LoVo (cell line): ENCODE results near the gene OVAAL.

Source experiments
- DNase-seq: peaks from one replicate; pipeline ENCODE4 v3.0.0-alpha.2; 2016; ENCODE audit warnings: low spot score

Gene OVAAL

DNA sequence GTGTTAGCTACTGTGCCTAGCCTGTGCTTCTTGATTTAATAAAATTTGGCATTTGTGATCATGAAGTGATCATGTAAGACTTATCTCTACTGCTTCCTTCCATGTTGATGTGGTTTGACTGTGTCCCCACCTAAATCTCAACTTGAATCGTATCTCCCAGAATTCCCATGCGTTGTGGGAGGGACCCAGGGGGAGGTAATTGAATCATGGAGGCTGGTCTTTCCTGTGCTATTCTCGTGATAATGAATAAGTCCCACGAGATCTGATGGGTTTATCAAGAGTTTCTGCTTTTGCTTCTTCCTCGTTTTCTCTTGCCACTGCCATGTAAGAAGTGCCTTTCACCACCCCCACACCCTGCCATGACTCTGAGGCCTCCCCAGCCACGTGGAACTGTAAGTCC is at the start of gene OVAAL:
Gene OVAAL, plus strand, starts transcription at position 301 of the 400 bp plus-strand sequence.
- DNase-seq, result no peak

DNA sequence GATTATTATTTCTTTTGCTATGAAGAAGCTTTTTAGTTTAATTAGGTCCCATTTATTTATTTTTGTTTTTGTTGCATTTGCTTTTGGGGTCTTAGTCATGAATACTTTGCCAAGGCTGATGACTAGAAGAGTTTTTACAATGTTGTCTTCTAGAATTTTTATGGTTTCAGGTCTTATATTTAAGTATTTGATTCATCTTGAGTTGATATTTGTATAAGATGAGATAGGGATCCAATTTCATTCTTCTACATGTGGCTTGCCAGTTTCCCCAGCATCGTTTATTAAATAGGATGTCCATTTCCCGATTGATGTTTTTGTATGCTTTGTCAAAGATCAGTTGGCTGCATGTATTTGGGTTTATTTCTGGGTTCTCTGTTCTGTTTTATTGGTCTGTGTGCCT is 47.9 kb upstream of the OVAAL start:
- DNase-seq, result no peak

DNA sequence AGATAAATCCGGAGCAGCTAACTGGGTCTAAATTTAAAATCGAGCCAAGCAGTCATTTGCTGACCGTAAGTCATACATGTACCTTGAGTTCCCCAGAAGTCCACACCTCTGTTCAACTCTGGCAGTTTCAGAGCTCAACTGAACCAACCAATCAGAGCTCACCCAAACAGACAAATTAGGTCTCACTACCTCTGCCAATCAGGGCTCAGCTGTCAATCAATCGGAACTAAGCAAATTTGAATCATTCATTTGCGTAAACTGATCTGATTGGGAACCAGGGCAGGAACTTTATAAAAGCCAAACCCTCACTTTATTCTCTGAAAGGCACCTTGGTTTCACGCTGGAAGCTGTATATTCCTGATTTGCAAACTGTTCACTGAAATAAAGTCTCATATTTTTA is 45.2 kb upstream of the OVAAL start:
- no peak for DNase-seq

DNA sequence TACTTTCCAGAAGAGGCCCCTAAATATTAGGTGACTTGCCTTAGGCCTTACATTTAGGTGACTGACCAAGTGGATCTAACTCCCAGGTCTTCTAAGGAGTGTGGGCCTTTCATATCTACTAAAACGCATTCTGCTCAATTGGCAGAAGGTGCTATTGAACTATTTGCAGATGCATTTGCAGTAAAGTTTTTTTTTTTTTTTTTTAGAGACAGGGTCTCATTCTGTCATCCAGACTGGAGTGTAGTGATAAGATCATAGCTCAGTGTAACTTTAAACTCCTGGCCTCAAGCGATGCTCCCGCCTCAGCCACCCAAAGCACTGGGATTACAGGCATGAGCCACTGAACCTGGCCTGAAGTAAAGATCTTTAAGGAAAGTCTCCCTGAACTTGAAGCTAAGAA is 43.4 kb upstream of the OVAAL start:
- no peak for DNase-seq

DNA sequence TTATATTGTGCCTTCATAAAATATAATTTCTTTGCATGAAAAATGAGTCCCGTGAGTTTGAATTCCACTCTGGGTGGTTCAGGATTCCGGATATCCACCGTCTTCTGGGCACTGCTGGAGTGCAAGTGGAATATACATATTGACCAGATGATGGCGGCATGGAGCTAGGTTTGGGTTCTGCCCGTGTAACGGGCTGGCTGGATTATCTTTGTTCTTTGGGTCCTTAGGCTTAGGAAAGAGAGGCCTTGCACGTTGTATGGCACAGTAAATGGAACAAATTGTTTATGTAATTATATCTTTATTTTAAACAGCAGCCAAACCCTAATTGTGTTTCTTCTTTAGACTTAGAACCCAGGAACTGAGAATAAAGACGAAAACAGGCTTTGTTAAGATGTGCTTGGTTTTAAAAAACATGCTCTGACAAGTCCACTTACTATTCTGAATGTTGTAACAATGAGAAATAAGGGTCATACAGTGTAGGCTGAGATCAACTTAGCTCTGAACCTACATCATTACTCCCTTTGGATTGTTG is 42.8 kb upstream of the OVAAL start:
- peak; percentile 83 for DNase-seq

DNA sequence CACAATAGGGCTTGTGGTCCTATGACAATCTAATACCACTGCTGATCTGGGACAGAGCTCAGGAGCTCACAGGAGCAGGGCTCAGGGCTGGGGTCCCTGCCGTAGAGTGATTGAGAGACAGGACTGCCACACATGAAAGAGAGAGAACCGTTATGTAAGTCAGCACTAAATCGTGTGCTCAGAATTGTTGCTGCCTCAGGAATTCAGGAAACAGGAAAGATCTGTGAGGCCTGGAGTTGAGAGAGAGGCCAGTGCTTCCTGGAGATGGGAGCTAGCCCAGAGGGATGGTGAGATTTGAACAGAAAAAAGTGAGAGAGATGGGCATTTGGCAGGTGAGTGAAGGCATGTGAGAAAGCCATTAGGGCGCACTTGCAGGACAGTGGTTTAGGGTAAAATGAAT is 38.9 kb upstream of the OVAAL start:
- no peak for DNase-seq

DNA sequence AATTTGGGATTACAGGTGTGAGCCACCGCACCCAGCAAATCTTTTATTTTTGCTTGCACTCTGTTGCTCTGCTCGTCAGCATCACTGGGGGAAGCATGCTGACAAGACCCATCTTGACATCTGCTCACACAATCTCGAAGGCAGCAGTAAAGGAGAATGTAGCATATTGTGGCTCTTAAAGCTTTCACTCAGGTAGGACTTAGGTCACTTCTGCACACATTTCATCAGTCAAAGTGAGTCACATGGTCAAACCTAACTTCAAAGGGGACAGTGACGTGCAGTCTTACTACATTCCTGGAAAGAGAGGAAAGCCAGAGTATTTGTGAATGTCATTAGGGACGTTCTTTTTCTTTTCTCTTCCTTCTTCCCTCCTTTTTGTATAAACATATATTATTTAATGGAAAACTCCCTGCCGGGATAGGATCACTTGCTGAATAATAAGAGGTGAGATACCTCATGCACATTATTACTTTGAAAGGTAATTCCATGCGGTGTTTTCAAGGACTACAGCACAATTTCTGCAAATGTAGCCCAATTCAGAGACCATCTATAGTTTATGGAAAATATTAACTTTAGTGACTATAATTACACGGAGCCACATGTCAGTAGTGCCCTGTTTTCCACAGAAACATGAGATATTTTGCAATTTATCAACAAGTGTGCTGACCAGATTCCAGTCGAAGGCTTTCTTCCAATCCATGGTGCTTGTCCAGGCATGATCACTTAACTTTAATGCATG is 37.1 kb upstream of the OVAAL start:
- DNase-seq, result peak; percentile 53

DNA sequence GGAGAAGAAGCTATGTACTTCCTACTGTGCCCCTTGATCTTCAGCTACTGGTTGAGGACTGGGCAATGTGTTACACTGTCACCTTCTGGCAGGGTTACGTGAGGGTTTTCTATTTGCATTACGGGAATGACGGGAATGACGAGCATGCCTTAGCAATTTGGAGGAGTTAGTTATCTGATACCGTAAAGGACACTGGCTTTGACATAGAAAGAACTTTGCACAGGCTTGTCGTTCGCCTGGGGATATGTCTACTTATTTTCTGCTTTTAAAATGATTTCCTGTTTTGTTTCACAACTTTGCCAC is 36.6 kb upstream of the OVAAL start:
- no peak for DNase-seq

DNA sequence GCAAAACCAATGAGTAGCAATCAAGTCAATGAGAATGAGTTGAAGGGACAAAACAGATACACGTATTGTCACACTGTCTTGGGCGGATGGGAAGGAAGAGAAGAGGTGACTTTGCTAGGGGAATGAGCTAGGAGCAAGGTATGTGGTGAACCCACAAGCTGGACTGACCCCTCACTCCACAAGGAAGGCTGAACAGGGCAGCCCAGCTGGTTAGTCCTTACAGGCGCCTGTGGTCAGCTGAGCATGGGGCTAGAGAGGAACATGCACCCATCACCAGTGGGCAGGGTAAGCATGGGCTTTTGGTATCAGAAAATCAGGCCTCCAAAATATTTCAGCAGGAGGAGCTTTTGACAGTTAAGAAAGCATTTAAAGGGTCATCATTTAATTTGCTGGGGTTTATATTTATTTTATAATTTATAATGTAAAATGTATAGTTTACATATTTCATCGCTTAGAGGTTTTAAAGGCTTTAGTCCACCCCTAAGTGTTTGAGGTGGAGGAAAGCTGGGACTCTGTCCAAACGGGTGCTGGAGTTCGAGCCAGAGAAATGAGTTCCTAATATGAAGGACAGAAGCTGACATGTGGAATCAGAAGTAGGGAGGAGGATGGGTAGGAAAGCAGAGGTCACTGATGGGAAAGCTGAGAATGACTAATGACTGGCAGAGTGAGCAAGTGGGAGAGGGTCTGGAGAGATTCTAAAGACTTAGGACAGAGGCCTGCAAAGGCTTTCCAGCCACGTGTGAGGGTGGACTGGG is 34.4 kb upstream of the OVAAL start:
- DNase-seq, result no peak

DNA sequence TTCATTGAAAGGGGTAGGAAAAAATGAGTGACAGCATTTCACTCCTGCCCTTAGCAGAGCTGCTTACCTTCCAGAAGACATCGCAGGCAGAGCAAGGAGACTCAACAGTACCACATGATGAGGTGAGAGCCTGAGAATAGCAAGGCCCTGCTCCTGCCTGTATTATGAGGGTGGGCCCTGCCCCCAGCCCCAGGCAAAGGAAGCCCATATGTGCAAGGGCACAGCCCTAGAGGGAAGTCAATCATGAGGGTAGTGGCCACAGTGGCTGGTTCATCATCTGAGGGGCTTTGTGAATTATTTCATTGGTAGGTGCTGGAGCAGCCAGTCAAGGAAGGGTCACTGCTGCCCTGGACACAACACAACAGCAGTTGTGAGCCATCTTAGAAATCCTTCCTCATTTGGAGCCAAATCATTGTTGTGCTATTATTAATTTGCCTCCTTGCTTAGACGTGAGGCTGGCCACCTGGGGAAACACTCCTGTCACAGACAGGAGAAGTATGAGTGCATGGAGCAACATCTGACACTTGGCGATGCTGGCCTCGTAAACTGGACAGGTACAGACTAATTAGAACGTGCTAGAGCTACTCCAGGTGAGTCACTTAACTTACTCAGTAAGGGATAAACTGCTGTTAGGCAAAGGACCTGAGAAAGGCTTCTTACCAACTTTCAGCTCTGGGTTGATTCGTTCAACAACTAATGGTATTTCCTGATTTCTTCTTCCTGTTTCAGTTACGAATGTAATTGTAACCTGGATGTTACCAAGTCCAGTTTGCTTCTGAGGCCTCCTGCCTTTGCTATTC is 33.6 kb upstream of the OVAAL start:
- DNase-seq, result no peak

DNA sequence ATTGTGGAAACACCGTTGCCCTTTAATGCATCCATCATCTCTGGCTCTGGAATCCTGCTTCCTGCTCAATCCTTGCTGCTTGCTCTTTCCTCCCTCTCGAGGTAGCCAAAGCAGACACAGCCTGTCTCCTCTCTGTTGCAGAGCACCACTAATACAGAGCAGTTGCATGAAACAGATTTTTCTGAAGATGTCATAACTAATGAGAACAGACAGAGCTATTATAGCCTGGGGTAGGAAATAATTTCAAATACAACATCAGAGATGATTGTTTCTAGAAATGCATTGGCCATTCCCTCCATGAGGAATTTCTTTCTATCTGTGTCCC is 33.1 kb upstream of the OVAAL start:
- no peak for DNase-seq

DNA sequence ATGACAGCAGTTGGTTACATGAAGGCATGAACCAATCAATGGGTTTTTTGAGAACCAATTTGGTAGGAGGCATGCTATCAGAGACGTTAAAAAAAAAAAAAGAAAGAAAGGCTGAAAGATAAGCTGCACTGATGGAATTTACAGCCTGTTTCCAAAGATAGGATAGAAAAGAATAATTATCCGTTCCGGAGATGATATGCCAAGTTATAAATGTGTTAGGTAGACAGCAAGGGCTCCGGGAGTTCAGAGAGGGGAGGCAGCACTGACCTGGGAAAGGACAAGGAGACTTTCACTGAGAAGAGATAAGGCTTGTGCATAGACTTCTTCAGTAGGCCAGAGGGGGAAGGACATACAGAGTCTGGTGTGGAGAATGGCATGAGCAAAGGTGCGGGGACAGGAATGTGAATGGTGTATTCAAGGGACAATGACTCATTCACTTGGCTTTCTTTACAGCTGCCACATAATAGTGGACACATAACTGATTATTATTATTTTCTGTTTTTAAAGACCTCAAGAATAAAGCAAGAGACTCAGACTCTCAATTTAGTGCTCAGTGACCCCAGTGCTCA is 31.6 kb upstream of the OVAAL start:
- peak; percentile 40 for DNase-seq

DNA sequence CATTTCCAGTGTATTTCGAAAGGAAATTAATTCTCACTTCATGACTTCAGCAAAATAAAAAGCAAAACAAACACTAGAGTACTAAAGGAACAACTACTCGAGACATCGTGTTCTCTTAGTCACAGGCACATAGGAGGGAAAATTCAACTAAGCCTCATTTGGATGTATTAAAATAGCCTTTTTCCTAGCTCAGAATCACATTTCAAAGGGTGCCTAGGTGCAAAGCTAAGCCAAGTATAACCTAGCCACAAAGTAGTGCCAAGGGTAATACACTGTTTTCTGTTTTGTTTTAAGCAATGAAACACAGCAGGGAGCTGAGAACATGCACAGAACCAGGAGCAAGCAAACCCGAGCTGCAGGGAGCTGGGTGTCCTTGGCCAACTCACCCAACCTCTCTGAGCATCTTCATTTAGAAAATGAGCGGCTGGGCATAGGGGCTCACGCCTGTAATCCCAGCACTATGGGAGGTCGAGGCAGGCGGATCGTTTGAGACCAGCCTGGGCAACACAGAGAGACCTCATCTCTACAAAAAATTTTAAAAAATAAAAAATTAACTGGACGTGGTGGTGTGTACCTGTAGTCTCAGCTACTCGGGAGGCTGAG is 29.8 kb upstream of the OVAAL start:
- no peak for DNase-seq

DNA sequence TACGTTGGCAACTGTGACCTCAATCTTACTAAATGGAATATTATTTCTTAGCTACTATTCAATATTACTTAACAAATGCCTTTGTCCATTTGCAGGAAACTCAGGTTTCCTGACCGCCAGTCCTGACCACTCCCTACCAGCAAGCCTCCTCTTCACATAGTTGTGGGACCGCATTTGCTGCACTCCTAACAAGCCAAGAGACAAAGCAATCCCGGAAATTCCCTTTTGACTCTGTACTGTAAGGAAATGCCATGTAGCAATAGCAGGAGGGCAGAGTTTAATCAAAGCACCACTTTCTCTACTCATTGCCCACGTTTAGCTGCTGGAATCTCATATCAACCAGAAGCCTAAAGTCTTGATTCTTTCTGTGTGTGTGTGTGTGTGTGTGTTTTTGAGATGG is 28.3 kb upstream of the OVAAL start:
- peak; percentile 28 for DNase-seq

DNA sequence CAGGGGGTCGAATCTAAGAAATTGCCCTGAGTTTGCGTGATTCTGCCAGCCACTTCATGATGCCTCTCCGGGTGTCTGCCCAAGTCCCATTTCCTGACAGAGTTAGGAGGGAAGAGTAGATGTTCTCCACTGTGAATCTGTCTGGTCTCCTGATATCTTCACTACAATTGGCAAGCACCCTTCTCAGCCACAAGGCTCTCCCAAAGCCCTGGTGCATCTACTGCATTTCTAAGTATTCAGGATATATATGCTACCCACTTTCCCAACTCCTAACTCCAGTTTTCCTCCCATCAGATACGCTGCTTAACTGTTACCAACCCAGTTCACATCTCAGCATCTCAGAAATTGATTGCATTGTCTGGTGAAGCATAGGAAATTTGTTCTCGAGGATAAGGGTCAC is 25.9 kb upstream of the OVAAL start:
- DNase-seq, result no peak

DNA sequence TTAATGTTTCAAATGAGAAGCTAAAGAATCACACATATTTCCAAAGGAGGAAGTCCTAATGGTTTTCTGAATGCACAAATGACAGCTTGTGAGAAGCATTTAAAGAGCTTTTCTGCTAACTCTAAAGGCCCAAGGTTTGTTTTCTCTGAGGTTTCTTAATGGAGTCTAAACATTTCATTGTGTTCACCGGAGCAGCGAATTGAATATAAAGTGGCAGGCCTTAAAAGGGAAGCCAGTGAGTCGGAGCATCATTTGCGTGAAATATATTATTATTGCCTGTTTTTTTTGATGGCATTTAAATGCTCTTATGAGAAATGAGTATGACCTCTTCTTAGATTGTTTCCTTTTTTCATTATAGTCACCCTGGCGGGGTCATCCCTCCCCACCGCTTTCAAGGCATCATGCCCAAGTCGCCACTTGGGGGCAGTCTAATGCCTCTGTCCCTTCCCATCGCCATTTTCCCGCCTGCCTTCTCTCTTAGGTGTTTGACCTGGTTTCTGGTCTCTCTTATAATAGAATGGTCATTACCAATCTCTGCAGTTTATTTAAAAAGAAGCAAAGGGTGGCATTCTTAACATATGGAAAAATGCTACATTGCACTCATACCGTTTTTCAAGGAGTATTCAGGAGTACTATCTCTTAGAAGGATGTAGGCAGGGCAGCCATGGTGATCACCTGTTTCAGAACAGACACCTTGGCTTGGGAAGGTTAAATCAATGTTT is 25.3 kb upstream of the OVAAL start:
- peak; percentile 29 for DNase-seq

DNA sequence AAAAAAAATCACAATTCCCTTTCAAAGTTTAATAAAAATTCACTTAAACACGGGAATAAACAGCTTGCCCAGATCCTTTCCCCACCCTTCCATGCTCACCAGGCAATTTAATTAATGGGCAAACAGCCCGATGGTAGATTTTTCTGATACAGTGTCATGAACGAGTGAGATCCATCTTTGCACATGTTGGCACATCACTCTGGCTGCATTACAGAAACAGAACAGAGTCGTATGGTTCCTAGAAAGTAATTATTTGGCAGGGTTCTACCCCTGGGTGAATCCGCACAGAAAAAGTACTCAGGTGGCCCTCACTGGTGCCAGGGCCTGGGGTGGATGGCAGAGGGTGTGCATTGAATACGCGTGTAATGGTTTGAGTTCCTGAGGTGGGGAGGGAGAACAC is 24.6 kb upstream of the OVAAL start:
- no peak for DNase-seq

DNA sequence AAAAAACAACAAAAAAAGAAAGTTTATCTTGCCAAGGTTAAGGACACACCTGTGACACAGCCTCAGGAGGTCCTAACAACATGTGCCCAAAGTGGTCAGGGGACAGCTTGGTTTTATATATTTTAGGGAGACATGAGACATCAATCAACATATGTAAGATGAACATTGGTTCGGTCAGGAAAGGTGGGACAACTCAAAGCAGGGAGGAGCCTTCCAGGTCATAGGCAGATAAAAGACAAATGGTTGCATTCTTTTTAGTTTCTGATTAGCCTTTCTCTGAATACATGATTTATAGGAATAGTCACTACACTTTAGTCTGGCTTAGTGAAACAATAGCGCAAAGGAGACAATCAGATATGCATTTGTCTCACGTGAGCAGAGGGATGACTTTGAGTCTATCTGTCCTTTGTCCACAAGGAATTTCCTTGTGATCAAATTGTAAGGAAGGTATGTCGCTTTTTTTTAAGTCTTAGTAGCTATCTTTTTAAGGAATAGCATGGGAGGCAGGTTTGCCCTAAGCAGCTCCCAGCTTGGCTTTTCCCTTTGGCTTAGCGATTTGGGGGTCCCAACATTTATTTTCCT is 23.3 kb upstream of the OVAAL start:
- no peak for DNase-seq

DNA sequence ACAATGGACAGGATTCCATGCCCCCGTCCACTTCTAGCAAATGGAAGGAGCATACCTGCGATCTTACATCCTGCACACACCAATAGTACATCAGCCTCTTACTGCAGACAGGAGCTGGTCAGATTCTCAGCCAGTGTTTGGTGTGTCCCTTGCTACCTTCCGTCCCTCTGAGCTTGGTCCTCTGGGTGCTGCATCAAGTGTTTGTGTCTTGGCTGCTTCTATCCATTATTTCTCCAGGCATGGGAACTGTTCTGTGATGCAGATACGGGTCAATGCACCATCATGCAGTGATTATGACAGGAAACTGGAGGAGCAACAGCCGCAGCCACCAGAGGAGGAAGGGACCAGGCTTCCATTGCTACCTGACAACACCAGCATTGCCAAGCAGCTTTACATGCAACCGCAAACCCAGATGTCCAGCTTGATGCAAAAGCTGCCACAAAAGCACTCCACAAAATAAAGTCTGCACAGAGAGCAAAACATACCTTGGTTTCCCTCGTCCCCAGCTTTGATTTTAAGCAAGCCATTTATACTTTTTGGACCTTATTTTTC is 21.9 kb upstream of the OVAAL start:
- no peak for DNase-seq

DNA sequence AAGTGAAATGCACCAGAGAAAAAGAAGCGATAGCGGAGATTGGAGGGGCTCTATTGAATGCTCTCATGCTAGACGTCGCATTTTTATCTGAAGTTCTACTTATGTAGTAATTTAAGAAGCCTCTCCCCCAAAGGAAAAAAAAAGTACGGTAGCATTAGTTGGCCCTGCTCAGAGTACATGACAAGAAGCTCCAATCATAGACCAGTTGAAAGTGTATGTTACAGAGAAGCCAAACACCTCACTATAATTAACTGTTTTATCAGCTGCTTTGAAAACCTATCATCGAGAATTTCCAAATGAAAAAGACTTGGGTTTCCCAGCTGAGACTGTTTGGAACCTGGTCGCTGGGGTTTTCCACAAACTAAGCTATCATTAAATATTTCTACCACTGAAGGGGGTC is 19.6 kb upstream of the OVAAL start:
- no peak for DNase-seq
